Measurements from ENCODE around the gene ANO4.

Gene ANO4

GRCh38 chr12:100794441-100795173 is at the start of gene ANO4:
TSS of gene ANO4 (plus strand) at chr12:100794776. CDS start at chr12:100901786, 107,010 bp downstream.
- peak; percentile 89 for DNase-seq (ENCODE audit: low read depth, low spot score)

DNA sequence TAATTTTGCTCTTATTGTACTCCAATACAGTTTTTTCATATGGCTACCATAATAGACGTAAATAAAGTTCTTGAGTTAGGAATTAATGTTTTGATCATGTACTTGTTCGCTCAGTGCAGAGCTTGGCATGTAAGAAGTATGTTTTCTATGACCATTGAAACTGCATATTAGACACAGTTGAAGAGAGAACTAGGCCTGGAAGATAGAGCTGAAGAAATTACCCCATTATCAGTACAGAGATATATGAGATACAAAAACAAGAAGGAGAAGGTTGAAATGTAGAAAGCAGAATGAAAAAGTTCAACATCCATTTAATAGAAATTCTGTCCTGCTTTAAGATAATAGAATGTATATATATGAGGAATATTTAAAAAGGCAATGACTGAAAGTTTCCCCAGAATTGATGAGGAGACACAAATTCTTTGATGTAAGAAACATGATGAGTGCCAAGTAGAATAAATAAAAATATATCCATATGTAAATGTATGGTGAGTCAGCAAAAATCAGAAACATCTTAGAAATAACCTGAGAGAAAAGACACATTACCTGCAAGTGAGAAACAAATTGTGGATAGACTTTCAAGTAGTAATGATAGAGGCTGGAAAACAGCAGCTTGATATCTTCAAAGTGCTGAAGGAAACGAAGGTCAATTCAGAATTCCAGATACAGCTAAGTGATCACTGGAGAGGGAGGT is 49.1 kb upstream of the ANO4 start:
- no peak for DNase-seq (ENCODE audit: low read depth, low spot score)

GRCh38 chr12:100752841-100753240 is 41.7 kb upstream of the ANO4 start:
- no peak for DNase-seq (ENCODE audit: low read depth, low spot score)

- DNase-seq (ENCODE audit: low read depth, low spot score), result no peak
These were observed 40.7 kb upstream of the ANO4 start for GRCh38 chr12:100753837-100754236.

- DNase-seq (ENCODE audit: low read depth, low spot score), result no peak
These were observed 39.4 kb upstream of the ANO4 start for GRCh38 chr12:100755186-100755585.

- no peak for DNase-seq (ENCODE audit: low read depth, low spot score)
These were observed 36.5 kb upstream of the ANO4 start for GRCh38 chr12:100758083-100758482.

DNA sequence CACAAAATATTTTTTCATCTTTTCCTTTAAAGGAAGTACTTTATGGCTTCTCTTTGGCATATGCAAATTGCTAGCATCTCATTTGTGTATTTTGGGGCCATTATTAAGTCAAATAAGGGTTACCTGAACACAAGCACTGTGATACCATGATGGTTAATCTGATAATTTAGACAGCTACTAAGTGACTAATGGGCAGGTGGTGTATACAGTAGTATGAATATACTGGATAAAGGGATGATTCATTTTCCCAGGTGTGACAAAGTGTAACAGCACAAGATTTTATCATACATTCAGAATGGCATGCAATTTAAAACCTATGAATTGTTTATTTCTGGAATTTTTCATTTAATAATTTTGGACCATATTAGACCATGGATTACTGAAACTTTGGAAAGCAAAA is 27.2 kb upstream of the ANO4 start:
- DNase-seq (ENCODE audit: low read depth, low spot score), result no peak

DNA sequence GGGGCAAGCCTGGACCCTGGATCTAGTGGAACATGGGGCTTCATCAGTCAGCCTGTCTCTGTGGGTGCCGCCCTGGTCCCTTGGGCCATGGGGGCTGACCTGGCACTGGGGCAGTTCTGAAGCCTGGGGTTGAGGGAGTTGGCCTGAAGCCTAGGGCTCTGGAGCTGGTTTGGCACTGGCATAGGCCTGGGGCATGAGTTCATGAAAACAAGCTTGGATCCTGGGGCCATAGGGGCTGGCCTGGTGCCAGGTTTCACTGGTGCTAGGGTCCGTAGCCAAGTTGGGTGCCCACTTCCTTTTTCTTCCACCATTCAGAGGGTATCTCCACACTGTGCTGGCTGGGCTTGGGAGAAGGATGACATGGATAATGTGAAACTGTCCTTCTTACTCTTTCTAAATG is 26.6 kb upstream of the ANO4 start:
- DNase-seq (ENCODE audit: low read depth, low spot score), result no peak

- no peak for DNase-seq (ENCODE audit: low read depth, low spot score)
These were observed 15.5 kb upstream of the ANO4 start for GRCh38 chr12:100778967-100779590.

DNA sequence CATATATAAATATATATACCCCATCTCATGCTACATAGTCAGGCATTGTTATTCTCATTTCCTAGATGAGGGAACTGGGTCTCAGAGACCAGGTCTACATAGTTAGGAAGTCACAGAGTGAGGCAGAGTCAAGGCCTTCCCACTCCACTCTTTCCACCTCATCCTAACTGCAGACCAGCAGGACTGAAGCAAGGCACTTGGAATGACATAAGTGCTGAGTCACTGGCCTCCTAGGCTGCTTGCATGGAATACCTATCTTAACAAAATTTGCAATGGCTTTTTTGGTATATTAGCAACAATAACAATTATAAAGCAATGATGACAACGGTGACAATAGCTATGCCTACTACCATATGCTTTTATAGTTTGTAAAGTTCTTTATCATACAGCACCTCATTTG is 5.4 kb upstream of the ANO4 start:
- peak; percentile 9 for DNase-seq (ENCODE audit: low read depth, low spot score)

- DNase-seq (ENCODE audit: low read depth, low spot score), result no peak
These were observed 4.6 kb upstream of the ANO4 start for GRCh38 chr12:100789975-100790374.

DNA sequence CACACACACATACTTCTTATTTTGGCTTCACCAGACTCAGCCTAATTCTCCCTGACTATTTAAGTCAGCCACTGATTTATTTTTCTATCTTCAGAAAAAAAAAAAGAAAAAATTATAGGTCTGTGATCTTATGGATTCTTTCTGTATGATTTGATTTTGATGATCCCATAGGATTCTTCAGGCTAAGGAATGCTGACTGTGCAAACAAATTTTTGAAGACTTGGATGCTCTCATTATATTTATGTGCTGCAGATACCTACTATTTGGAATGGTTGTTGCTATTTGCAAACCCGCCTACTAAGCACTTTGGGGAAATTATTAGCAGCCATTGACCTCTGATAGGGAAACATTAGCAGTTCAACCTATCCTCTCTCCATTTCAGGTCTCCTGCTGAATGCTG is 4.0 kb upstream of the ANO4 start:
- DNase-seq (ENCODE audit: low read depth, low spot score), result no peak

GRCh38 chr12:100793182-100793581 is 1.4 kb upstream of the ANO4 start:
- no peak for DNase-seq (ENCODE audit: low read depth, low spot score)

DNA sequence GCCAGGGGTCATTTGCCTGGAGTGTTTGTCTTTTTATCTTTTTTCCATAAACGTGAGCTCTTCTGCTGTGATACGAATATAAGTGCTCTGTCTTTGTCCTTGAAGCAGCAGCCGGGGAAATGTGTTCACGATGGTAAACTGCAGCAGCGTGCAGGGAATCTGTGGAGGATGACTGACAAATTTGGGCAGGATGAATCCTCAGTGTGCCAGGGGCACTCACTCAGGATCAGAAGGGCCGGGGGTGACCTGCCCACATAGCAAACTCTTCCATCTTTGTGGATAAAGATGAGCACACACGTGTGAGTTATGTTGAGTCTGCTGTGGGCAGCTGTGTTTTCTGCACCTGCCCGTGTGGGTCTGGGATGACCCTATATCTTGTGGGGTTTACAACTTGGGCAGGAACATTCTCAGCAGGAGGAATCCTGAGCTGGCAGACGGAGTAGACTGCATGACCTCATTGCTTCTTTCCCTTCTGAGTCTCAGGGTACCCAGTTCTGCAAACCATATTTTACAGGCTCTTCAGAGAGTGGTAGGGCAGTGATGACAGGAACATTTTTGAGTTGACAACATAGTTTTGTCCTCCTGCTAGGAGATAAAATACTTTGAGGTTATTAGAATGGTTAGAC is 711 bp downstream of the ANO4 start:
- DNase-seq (ENCODE audit: low read depth, low spot score), result no peak

GRCh38 chr12:100795800-100796179 is 1.2 kb downstream of the ANO4 start:
- DNase-seq (ENCODE audit: low read depth, low spot score), result no peak

GRCh38 chr12:100796621-100797020 is 2.0 kb downstream of the ANO4 start:
- no peak for DNase-seq (ENCODE audit: low read depth, low spot score)

GRCh38 chr12:100797246-100797645 is 2.7 kb downstream of the ANO4 start:
- no peak for DNase-seq (ENCODE audit: low read depth, low spot score)

DNA sequence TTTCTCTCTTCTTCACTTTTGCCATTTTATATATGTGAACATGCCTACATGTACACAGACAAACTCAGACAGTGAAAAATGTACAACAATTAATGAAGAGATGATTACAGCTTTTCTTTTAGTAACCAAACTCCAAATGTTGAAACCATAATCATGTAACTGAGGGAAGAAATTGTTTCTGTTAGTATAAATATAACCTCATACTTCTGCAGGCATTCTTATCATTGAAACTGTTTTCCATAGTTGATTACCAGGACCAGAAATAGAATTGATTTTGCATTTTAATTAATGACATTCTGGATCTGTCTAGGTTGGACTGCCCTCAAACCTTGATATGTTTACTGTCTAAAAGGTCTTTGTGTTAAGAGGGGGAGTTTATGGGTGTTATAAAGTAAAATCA is 3.2 kb downstream of the ANO4 start:
- no peak for DNase-seq (ENCODE audit: low read depth, low spot score)

DNA sequence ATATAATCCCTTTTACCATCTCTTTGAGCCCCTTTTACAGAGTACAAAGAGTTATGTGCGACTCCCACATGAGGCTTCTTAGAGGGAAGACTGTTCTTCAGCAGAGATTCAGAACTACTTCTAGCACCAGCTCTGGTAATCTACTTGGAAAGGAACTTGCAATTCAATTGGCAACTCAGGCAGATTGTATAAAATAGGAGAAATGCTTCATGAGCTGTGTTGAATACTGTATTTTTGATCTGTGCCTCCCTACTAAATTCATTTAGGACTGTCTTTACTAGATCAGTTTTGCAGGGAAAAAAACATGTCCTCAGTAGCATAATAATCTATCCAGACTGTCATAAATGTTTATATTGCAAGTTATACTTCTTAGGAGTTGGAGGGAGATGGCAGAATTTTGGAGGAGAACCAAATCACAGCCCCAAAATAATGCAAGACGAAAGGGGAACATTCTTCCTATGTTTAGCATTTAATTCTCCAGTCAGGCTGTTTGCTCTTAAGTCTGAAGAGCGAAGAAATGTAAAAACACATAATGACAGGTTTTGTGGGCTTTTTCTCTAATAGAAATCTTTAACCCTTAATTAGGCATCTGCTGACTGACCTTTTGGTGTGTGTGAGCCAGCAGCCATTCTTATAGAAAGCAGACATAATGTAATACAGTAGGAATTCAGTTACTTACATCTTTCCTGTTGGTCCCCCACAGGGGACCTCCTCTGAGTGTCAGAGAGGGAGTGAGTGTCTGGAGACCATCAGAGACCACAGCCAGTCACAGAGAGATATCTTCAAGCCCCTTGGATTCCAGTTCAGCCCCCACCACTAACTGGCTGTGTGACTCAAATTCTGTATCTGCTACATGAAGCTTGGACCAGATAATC is 3.9 kb downstream of the ANO4 start:
- no peak for DNase-seq (ENCODE audit: low read depth, low spot score)

- DNase-seq (ENCODE audit: low read depth, low spot score), result no peak
These were observed 5.2 kb downstream of the ANO4 start for GRCh38 chr12:100799770-100800169.

DNA sequence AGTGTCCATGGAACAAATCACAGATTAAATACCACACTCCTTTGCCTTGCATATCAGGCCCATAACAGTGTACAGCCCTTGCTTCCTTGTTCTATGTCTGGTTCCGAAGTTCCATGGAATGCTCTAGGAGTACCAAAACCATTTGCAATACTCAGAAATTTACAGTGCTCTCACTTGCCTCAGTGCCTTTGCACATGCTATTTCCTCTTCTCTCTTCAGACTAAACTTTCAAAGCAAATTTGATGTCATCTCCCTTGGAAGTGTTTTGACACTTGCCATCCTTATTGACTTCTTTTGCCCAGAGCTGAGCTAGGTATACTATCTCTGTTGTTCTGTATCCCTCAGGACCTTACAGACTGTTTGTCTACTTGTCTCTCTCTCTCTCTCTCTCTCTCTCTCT is 6.1 kb downstream of the ANO4 start:
- DNase-seq (ENCODE audit: low read depth, low spot score), result no peak

DNA sequence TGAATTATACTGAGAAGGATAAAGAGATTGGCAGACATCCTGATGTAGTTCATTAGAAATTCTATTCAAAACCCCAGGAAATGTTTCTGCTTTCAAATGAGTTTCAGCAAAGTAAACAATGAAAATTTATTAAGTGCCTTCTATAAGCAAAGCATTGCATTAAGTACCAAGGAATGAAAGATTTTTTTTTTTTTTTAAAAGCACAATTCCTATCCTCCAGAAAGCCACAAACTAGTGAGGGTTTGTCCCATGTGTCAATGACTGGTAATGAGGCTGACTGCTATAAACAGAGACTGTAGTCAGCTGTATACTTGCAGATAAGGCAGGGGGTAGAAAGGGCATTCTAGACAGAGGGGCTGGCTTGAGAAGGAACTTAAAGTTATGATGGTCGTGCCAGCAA is 6.7 kb downstream of the ANO4 start:
- no peak for DNase-seq (ENCODE audit: low read depth, low spot score)

All from ELF-1 (cell line).